NCI-H2227 treated with DMSO at 0.1 percent for 48 hours (cell line): ENCODE data around the gene BMP10.

Experiments used
- DNase-seq: peaks from one replicate; lab custom pipeline; 2025; lab: John Stamatoyannopoulos, UW

The BMP10 gene

DNA sequence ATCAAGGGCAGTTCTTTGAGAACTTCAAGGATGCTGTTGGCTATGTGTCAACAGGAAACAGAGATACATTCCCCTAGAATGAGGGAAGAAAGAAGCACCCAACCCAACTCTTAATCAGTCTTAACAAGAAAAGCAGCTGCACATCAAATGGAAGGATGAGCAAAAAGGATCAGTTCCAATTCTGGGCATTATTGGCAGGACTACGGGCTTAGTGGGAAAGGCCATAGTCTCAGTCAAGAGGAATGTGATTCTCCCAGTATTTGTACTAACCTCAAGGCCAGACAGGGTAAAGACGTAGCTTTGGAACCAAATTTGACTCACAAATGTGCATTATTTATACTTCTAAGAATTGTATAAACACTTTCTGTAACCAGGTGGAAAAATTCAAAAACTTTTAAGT, 18.2 kb downstream of the BMP10 start:
- DNase-seq = no peak

DNA sequence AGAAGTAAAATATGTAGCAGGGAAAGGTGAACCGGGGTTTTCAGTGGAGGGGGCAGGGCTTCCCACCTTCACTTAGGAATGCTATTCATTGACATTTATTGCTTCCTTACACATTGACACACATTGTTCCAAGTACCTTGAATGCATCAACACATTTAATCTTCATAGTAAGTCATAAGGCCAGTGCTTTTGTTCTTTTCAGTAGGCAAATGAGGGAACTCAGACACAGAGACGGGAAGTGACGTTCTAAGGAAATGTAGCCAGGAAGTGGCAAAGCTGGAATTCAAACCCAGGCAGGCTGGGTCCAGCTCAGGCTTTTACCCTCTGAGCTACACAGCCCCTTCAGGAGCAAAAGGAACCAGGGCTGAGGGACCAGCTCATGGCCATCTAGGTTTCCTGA, 20.7 kb downstream of the BMP10 start:
- DNase-seq = no peak

DNA sequence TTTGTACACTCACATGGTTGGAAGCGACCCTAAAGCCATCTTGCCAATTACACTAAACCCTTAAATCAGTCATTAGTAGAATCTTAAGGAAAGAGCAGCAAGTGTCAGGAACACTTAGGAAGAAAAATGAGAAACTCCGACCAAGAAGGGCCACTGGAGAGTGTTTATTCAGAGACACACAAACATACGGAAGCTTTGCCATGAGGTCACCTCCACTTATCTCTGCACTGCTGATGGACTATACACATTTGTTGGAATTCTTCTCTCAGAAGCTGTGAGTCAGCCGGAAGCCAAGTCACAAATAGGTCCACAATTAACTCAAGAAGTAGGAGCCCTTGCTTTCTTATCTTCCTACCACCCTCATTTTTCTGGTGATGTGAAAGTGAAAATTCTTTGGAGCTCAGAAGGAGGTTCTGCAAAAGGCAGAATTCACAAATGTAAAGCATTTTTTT, 21.6 kb downstream of the BMP10 start:
- DNase-seq = no peak

DNA sequence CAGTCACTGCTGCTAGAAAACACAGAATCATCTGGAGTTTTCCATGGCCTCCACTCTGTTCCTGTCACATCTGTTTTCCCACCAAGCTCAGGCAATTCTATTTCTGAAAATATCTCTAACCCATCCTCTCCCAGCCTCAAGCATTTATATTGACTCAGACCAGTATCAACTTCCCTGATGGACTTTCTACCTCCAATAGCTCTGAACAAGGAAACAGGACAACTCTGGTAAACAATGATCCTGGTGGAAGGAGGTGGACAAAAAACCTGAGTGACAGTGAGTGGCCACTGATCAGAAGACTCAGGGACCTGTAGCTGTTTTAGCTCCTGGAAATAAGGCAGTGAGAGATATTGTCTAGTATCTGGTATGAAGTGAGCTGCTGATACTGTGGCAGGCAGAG, 23.4 kb downstream of the BMP10 start:
- no peak for DNase-seq

DNA sequence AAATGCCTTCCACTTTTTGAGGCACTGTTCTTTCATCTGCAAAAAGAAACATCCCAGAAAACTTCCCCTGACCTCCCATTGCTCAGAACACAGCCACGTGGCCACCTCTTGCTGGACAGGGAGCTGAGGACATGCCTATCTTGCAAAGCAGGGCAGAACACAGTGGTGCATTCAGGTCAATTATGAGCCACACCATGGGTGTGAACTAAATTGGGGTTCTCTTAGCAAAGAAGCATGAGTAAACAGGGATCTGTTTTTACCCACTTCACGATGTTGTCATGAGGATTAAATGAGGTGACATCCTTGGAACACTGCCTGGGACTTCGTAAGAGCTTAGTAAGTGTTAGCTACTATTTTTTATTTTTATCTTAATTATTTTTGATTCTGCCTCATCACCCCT, 25.1 kb downstream of the BMP10 start:
- no peak for DNase-seq

DNA sequence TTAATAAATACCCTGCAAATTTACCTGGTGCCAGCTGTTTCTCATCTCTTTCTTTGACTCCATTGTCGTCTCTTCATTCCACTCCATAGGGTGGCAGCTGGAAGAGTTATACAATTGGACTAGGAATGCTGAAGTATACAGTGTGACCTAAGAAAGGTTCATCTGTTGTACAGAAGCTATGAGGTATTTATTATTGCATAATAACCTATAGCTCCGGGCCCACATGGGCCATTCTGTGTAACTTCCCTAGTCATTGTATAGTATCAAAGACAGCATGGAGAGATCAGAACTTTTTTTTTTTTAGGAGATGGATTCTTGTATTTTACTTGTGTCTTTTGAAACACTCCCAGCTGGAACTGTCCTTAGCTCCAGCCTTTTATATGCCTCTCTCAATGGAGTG, 26.2 kb downstream of the BMP10 start:
- no peak for DNase-seq

DNA sequence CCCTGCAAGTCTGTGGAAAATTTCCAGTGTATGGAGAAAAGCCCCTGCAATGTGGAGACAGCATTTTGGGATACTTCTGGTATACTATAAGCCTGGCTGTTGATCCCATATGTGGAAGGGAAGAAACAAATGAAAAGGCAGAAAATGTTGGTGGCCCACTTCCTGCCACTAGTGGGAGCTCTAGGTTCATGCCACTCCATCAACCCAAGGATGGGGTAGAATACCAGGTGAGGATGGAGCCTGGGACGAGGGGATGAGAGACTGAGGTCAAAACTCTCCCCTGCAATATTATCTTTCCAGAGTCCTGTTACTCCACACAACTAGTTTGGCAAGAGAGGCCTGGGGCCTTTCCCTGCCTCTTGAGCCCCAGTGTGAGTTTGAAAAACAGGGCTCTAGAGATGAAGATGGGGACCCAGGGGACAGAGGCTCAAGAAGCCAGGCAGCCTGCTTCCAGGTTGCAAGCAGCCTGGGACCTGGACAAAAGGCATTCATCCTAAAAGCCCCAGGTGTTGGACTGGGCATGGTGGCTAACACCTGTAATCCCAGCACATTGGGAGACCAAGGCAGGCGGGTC, 31.9 kb downstream of the BMP10 start:
- DNase-seq = no peak

DNA sequence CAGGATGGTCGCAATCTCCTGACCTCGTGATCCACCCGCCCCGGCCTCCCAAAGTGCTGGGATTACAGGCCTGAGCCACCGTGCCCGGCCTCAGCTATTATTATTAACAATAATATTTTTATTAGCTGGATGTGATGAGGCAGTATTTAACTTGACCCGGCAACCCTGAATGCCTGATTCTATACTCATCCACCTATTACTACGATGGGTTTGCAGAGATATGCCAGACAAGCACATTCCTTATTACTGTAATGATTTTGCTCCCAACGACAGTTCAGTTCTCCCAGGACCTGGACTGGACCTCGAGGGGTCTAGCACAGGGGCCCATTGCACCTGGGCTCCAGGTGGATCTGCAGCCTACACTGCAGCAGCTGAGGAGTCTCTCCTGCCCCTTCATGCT, 32.6 kb downstream of the BMP10 start:
- DNase-seq = no peak

DNA sequence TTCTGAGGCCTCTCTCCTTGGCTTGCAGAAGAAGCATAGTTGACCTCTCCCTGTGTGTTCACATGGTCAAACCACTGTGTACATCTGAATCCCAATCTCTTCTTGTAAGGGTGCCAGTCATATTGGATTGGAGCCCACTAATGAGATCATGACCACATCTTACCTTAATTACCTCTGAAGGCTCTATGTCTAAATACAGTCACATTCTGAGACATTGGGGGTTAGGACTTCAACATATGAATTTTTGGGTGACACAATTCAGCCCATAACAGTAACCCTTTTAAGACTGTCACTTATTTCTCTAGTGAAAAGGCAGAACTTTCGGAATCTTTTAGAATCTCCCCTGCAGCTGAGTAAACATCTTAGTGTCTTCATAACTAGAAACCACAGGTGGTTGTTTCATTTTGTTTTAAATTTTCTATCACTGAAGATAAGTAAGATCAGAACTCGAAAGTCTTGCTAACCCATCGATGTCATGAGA, 33.3 kb downstream of the BMP10 start:
- no peak for DNase-seq

DNA sequence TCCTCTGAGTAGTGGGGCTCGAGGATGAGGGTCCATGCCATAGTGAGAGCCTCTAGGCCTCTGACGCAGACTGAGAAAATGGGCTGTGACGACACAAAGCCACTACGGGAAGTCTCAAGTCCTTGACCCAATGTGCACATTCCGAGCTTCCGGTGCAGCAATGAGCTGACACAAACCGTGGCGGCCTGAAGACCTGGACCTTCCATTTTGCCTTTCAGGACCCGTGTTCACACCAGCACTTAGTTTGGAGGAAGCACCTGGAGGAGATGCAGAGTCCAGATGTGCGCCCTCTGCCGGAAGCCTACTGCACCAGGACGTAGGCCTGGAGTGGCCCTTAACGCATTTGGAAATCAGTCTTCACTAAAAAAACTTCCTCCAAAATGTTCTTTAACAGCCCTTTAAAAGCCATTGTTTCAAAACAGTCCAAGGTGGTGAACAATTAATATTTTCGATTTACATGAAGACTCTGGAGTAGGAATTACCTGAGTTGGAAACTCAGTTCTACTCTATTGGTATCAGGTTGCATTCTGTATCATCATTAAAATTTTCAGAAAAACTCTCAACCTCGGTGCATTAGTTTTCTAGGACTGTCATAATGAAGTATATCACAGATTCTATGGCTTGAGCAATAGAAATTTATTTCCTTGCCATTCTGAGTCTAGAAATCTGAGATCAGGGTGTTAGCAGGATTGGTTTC, 33.9 kb downstream of the BMP10 start:
- DNase-seq = no peak

DNA sequence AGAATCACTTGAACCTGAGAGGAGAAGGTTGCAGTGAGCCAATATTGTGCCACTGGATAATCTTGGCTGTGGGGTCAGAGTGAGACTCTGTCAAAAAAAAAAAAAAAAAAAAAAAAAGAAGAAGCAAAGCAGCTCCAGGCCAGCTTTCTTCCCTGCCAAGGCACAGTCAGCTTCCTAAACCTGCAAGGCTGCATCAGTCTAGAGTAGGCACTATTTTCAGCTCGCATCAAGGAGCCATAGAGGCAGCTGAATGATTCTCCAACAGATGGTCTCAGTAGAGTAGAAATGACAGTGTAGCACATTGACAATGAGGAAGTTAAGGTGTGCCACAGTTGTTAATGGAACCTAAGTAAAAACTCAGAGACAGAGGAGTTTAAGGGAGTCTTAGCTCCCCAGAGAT, 35.6 kb downstream of the BMP10 start:
- no peak for DNase-seq

DNA sequence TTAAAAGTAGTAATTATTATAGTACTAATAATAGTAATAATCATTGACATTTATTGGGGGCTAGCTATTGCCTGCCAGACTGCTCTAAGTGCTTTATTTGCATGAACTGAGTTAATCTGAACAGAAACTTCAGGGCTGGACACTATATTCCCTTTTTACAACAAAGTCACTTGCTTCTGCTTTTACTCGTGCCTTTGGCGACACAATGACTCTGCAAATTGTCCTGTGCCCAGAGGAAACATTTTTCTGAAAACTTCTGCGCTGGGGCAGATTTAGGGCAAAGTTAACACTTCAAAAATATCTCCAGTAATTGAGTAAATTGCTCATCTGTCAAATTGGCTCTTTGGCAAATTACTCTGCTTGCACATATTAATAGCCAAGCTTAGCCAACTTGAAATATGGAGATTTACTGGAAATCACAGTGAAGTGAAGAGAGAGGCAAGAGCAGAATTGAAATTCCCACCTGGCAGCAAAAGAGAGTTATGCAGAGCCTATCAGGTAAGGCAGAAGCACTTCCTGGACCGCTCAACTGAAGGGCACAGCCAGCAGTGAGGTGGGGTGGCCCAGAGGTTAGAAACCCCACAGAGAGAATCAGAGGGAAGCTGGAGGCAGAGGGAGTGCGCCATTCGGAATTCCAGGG, 36.3 kb downstream of the BMP10 start:
- no peak for DNase-seq

DNA sequence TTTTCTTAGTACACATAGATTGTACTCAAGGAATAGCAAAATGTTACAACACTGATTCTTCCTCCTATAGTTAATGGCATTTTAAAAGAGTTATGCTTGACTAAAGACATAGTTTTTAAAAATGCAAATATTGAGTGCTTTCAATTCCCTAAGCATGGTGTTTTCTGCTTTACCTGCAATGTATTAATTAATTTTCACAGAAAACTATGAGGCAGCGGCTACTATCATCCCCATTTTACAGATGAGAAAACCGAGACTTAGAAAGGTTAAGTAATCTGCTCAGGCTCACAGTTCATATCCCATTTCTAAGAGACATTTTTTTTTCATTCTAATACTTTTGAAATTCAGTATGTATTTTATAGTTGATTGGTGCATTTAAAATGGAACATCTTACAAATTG, 38.0 kb downstream of the BMP10 start:
- no peak for DNase-seq

DNA sequence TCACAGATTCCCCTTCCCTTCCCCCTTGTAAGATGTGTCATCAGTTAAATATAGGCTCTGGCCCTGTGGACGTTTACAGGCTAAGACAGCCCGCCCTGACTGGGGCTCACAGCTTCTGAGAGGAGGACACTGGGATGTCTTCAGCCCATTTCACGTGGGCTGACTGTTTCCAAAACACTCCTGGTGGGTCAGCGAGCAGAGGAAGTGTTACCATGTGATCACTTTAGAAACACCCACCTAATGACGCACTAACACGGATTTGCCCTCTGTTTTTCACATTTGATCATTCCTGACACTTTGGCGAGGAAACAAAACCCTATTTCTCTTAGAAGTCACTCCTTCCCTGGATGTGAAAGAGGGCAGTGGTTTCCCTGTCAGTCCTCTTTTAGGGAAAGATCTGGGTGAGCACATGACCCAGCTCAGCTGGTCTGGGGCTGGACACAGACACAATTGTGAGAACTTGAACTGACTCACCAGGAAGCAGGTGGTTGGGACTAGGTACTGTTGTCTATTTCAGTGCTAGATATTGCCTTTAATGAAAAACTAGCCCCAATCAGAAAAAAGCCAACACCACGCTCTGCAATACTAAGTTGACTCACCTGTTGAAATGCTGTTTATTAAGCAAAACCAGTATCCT, 38.8 kb downstream of the BMP10 start:
- no peak for DNase-seq

DNA sequence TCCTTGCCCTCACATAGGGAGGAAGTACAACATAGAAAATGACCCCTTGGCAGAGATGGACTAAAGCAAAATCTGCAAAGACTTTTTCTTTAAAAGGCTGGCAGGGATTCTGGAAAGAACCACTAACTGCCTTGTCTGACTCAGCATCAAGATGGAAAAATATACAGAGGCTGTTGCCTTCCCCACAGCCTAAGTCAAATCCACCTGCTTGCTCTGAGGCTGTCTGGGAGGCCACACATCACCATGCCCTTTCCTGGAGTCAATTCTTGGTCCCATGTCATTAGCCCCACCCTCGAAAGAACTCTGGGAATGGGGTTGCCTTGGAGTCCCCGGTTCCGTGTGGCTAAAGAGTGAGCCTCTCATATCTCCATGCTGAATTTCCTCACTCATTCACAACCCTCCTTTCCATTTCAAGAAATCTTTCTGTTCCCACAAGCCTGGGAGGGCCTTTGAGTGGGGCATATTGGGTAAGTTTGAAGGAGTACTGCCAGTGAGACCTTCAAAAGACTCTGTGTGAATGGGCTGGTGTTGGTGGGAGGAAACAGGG, 39.4 kb downstream of the BMP10 start:
- DNase-seq = no peak

DNA sequence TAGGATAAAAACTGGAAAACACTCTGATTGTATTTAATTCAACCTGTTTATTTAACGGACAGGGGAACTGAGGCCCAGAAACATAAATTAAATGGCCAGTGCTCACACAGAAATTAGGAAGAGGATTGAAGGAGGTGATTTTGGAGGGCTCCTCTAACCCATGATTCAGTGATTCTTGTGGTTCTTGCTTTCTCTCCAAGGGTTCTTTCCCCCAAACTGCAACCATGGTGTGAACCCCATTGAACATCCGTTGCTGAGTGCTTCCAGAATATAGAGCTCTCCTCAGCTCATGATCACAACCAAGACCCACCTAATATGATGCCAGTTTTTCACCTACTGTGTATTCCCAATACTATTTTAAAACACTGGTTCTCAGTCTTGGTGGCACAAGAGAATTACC, 41.4 kb downstream of the BMP10 start:
- DNase-seq = no peak

DNA sequence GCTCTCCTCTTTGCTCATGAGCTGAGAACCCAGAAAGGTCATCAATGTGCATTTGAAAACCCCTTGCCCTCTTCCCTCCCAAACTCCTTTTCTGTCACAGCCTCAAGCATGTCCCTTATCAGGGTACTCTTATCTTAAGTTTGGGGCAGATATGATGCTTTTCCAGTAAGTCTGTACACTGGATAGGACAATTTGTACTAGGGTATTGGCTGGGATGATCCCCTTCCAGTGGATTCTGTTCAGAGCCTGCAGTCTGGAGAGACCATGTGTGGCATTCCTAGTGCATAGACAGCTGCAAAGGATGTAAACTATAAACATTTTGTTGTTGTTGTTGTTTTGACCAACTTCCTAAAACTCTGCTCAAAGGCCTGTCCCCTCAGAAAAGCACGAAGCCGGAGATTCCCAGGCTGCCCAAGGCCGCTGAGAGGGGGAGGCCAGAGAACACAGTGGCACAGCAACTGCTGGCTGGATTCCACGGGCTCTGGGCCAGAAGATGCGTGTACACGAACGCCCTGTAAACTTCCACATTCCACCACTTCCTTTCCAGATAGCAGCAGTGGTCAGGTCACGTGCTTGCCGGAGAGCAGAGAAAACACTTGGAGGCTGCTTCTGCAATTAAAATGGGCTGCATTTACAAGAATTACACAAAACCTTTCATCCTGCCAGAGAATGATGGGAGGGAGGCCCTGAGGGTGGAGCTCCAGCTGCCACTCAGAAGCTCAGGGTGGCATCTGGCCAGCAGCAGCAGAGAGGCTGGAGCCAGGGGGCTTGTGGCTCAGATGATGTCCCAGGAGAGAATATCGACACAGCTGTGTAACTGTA, 42.1 kb downstream of the BMP10 start:
- peak; percentile 46 for DNase-seq

DNA sequence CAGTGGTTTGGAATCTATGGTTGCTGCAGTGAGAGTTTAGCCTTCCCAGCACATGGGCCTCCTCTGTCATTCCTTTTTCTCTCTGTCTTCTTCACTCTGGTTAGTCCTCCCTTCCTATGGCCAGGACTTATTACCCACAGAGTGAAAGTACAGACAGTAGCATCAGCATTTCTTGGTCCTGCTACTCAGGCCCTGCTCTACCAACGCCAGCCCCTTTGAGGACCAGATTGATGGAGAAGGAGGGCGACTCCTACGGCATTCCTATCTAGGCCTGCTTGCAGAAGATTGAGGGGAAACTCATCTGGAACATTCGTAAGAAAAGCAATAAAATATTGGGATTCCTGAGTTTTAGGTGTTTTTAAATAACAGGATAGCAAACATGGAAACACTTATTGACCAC, 43.5 kb downstream of the BMP10 start:
- DNase-seq = no peak

DNA sequence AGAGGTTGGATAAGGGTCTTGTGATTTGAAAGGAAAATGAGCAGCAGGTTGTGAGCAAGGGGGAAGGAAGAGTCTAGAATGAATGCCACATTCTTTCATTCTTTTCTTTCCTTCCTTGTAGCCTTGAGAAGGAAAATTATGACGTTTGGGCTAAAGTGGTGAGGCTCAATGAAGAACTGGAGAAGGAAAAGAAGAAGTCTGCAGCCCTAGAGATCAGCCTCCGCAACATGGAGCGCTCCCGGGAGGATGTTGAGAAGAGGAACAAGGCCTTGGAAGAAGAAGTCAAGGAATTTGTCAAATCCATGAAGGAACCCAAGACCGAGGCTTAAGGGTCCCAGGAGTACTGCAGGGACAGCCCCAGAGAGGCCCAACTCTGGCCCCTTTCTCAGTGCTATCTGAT, 45.3 kb downstream of the BMP10 start:
- DNase-seq = no peak

DNA sequence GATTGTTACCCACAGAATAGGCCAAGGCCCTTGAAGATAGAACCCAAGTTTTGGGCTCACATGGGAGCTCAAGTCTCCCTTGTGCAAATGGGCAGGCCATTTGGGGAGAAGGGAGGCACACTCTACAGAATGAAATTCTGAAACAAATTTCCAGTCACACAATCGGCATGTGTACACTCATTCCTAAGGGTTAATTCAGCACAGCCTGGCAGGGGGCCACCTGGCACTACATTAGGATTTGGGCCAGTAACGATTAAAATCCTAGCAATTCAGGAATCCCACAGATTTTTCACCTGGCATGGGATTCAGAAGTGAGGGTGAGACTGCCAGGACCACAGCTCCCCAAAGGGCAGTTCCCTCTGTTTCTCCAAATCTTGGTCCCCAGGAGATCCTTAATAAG, 46.4 kb downstream of the BMP10 start:
- no peak for DNase-seq

DNA sequence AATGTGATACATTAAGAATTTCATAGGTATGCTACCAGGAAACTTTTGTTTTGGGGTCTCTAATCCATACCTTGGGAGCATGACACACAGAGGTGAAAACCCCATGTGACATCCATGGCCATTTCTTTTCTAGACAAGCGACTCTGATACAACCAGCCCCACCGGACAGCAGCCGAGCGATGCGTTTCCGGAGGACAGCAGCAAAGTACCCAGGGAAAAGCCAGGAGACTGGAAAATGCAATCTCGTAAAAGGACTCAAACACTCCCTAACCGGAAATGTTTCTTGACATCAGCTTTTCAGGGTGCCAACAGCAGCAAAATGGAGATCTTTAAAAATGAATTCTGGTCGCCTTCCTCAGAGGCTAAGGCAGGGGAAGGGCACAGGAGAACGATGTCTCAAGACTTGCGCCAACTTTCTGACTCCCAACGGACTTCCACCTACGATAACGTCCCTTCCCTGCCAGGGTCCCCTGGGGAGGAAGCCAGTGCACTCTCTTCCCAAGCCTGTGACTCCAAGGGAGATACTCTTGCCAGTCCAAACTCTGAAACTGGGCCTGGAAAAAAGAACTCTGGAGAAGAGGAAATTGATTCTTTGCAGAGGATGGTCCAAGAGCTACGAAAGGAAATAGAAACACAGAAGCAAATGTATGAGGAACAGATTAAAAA, 48.9 kb downstream of the BMP10 start:
- DNase-seq = no peak
